Spleen (tissue), 11 donors: ENCODE data around the gene PPM1N. TPM values are rescaled to one million over a fixed set of nuclear protein-coding genes. Genes with fewer than 3 reads are reported as not detected.

Source experiments
- DNase-seq: peaks from one replicate; pipeline ENCODE4 v3.0.0-alpha.2; 2020
- H3K27ac ChIP-seq, 8 donors: fragments of 200-600 bp; sonication (generic) in 7 of 8; 1 replicate in 4 of 8; 2 replicates in 4 of 8; pipeline versions ENCODE4 v1.5.0 to v1.8.0; 2016 to 2021; ENCODE audit warnings: inconsistent platforms in 4 of 8, mild to moderate bottlenecking in 4 of 8, moderate library complexity in 1 of 8
- H3K27me3 ChIP-seq, 7 donors: fragments of 200-600 bp; sonication (generic) in 6 of 7; replicated peaks in 1 of 7; 1 replicate in 4 of 7; 2 replicates in 3 of 7; pipeline versions ENCODE4 v1.5.0 to v1.8.0; 2016 to 2021; ENCODE audit warnings: inconsistent platforms in 3 of 7, mild to moderate bottlenecking in 1 of 7
- H3K36me3 ChIP-seq, 6 donors: fragments of 200-600 bp; sonication (generic) in 5 of 6; 1 replicate in 4 of 6; 2 replicates in 2 of 6; pipeline versions ENCODE4 v1.5.0 to v1.8.0; 2016 to 2021; ENCODE audit warnings: inconsistent platforms in 2 of 6
- H3K4me1 ChIP-seq, 6 donors: fragments of 200-600 bp; sonication (generic) in 5 of 6; 1 replicate in 3 of 6; 2 replicates in 3 of 6; pipeline versions ENCODE4 v1.5.0 to v1.8.0; 2016 to 2021; ENCODE audit warnings: inconsistent platforms in 3 of 6
- H3K4me3 ChIP-seq, 8 donors: fragments of 200-600 bp; sonication (generic) in 7 of 8; 1 replicate in 4 of 8; 2 replicates in 4 of 8; pipeline versions ENCODE4 v1.5.0 to v1.8.0; 2016 to 2021; ENCODE audit warnings: inconsistent platforms in 4 of 8, mild to moderate bottlenecking in 4 of 8, moderate library complexity in 2 of 8
- H3K9me3 ChIP-seq, 8 donors: fragments of 200-600 bp; sonication (generic) in 7 of 8; 1 replicate in 4 of 8; 2 replicates in 4 of 8; pipeline versions ENCODE4 v1.5.0 to v1.8.0; 2016 to 2021; ENCODE audit warnings: inconsistent platforms in 4 of 8
- POLR2A ChIP-seq, 3 donors: fragments of 450-650 bp; IDR thresholded peaks; one replicate each; pipeline ENCODE4 v1.5.1; 2017; ENCODE audit warnings: antibody characterized with exemption in 3 of 3, mild to moderate bottlenecking in 1 of 3
- POLR2AphosphoS5 ChIP-seq, 3 donors: sonication (generic); formaldehyde crosslinking; IDR thresholded peaks; one replicate each; pipeline ENCODE4 v1.5.1; 2017; ENCODE audit warnings: antibody characterized with exemption in 3 of 3
- WGBS, 5 donors: extraction: QIAGEN DNeasy Blood & Tissue Kit in 3 of 5; methylation state at CpG; one replicate each; pipeline versions ENCODE4 v1.1.5 to v1.1.7; 2013 to 2018; 5-methylcytosine and 5-hydroxymethylcytosine counted together
- intact Hi-C: fragments of 100-400 bp; cut with DNase I; formaldehyde crosslinking; loops from one replicate; pipeline ENCODE4 v1.15.0; 2023; ENCODE audit warnings: low total_unique reads
- polyA plus RNA-seq, 3 donors: library from polyadenylated mRNA; stranded (reverse); fragments of 200-250 nt; gene quantifications; one replicate each; pipeline ENCODE4 v1.2.1, GENCODE V29; 2013
- total RNA-seq, 7 donors: library from RNA; depleted of rRNA in 3 of 7; stranded (reverse); fragments of >200 nt in 3 of 7; fragmentation: NEBNext Ultra II Directional in 4 of 7; extraction: Animal tissue kit (Norgen Biotek cat#: 25700) in 4 of 7; gene quantifications; one replicate each; pipeline versions ENCODE4 v1.1.0 to v1.2.1, GENCODE V29; 2016 to 2021
- TF ChIP-seq, protein P1 (sequence below), 11 experiments: fragments of 200-600 bp in 7 of 11; fragments of 450-650 bp in 4 of 11; sonication (generic) in 4 of 11; IDR thresholded peaks in 8 of 11; conservative IDR thresholded peaks in 3 of 11; 1 replicate in 7 of 11; 2 replicates in 4 of 11; pipeline versions ENCODE4 v1.4.0 to v1.8.0; 2016 to 2021; ENCODE audit warnings: antibody characterized with exemption in 11 of 11, inconsistent platforms in 4 of 11, mild to moderate bottlenecking in 1 of 11
- donor health status: healthy with polysubstance abuse.
- donor health status: DM: no; HTN: no; CAD: no; lungs with moderate emphysema.
- donor health status: DM: no; HTN: no; CAD: no.
- donor health status: Bipolar disorder and iron deficiency.
- donor health status: healthy.
- donor health status: DM: no; HTN: no; CAD: no.
- donor health status: DM: yes; HTN: yes; CAD: no.

Gene PPM1N
- total and polyA plus RNA-seq, 10 donors: 6.3 to 21.4 (median 9.7) TPM

DNA sequence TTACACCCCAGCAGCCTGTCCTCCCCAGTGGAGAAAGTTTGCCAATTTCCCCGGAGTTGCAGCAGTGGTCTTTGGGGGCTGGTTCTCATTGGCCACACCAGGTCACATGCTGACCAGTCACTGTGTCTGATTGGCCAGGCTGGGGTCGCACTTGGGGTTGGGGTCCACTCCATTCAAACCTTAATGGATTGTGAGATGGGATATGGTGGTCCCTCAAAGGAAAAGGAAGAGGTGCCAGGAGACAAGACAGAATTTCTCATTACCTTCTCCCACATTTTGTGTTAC, 3.4 kb downstream of the PPM1N start:
- intact Hi-C loops: no loop called here
- peaks cover 0 to 37% (median 18%) of the 10 kb centered on the region in 7 donors for H3K27me3 ChIP-seq
- TF ChIP-seq POLR2AphosphoS5 (IDR thresholded peaks at IDR 0.05) (no peak), POLR2A (IDR thresholded peaks at IDR 0.05) (no peak)
- TF ChIP-seq, protein P1, sequence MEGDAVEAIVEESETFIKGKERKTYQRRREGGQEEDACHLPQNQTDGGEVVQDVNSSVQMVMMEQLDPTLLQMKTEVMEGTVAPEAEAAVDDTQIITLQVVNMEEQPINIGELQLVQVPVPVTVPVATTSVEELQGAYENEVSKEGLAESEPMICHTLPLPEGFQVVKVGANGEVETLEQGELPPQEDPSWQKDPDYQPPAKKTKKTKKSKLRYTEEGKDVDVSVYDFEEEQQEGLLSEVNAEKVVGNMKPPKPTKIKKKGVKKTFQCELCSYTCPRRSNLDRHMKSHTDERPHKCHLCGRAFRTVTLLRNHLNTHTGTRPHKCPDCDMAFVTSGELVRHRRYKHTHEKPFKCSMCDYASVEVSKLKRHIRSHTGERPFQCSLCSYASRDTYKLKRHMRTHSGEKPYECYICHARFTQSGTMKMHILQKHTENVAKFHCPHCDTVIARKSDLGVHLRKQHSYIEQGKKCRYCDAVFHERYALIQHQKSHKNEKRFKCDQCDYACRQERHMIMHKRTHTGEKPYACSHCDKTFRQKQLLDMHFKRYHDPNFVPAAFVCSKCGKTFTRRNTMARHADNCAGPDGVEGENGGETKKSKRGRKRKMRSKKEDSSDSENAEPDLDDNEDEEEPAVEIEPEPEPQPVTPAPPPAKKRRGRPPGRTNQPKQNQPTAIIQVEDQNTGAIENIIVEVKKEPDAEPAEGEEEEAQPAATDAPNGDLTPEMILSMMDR (IDR thresholded peaks at IDR 0.05 in 8 of 11, conservative IDR thresholded peaks at IDR 0.05 in 3 of 11): no peak
- no peak for DNase-seq
- H3K4me3 ChIP-seq: no peak overlapping the region
- H3K36me3 ChIP-seq: no peaks in the 10 kb centered on the region
- WGBS, 5 donors: 73 to 83% (median 76%) methylated on average over 2 of the region's 2 CpGs
- peaks cover 22 to 82% (median 47%) of the 10 kb centered on the region in 6 donors for H3K4me1 ChIP-seq
- no peaks in the 10 kb centered on the region for H3K9me3 ChIP-seq
- peak overlapping the region in 7 of 8 donors; percentile 32 to 86 (median 56) for H3K27ac ChIP-seq

DNA sequence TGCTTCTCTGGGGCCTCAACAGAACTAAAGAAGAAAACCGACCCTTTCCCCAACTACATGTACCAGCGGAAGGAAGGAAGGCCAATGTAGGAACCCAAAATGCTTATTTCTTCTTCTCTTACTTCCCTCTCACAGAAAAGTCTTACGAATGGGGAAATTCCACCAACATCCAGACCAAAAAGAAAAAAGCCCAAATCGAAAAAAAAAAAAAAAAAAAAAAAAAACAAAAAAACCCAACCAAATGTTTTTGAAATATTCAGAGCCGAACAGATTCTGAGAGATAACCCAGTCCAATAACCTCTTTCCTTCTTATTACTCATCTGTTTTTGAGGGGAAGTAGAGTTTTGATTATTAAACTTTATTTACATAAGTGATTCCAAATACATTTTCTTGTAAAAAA, 3.9 kb downstream of the PPM1N start:
- no peak for DNase-seq
- H3K9me3 ChIP-seq: no peaks in the 10 kb centered on the region
- H3K36me3 ChIP-seq: no peaks in the 10 kb centered on the region
- peaks cover 0 to 37% (median 17%) of the 10 kb centered on the region in 7 donors for H3K27me3 ChIP-seq
- 32 to 57% (median 45%) methylated on average over 5 of the region's 5 CpGs for WGBS, 5 donors
- H3K27ac ChIP-seq: peak overlapping the region in 7 of 8 donors; percentile 32 to 86 (median 56)
- peaks cover 22 to 79% (median 46%) of the 10 kb centered on the region in 6 donors for H3K4me1 ChIP-seq
- intact Hi-C loops: no loop called here
- TF ChIP-seq, protein P1 (IDR thresholded peaks at IDR 0.05 in 8 of 11, conservative IDR thresholded peaks at IDR 0.05 in 3 of 11): no peak
- TF ChIP-seq POLR2A (IDR thresholded peaks at IDR 0.05): no peak
- TF ChIP-seq POLR2AphosphoS5 (IDR thresholded peaks at IDR 0.05): no peak
- H3K4me3 ChIP-seq: no peak overlapping the region

DNA sequence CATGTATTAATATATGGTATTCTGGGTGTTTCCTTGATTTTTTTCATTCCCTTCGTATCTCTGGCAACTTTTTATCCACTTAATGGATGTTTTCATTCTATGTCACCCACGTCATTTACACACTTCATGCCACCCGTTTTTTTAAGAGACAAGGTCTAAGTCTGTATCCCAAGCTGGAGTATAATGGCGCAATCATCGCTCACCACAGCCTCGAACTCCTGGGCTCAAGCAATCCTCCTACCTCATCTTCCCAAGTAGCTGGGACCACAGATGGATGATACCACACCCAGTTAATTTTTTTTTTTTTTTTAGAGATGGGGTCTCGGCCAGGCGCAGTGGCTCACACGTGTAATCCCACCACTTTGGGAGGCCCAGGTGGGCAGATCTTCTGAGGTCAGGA, 5.7 kb downstream of the PPM1N start:
- 78 to 95% (median 85%) methylated on average over 9 of the region's 9 CpGs for WGBS, 5 donors
- no peaks in the 10 kb centered on the region for H3K9me3 ChIP-seq
- H3K4me1 ChIP-seq: peaks cover 11 to 65% (median 28%) of the 10 kb centered on the region in 6 donors
- DNase-seq: no peak
- peak overlapping the region in 1 of 8 donors; percentile 86 for H3K27ac ChIP-seq
- H3K36me3 ChIP-seq: no peaks in the 10 kb centered on the region
- TF ChIP-seq, protein P1 (IDR thresholded peaks at IDR 0.05 in 8 of 11, conservative IDR thresholded peaks at IDR 0.05 in 3 of 11): no peak
- TF ChIP-seq POLR2AphosphoS5 (IDR thresholded peaks at IDR 0.05): no peak
- no peak for TF ChIP-seq POLR2A (IDR thresholded peaks at IDR 0.05)
- no peak overlapping the region for H3K4me3 ChIP-seq
- intact Hi-C loops: no loop called here
- H3K27me3 ChIP-seq: peaks cover 0 to 19% (median 7%) of the 10 kb centered on the region in 7 donors

DNA sequence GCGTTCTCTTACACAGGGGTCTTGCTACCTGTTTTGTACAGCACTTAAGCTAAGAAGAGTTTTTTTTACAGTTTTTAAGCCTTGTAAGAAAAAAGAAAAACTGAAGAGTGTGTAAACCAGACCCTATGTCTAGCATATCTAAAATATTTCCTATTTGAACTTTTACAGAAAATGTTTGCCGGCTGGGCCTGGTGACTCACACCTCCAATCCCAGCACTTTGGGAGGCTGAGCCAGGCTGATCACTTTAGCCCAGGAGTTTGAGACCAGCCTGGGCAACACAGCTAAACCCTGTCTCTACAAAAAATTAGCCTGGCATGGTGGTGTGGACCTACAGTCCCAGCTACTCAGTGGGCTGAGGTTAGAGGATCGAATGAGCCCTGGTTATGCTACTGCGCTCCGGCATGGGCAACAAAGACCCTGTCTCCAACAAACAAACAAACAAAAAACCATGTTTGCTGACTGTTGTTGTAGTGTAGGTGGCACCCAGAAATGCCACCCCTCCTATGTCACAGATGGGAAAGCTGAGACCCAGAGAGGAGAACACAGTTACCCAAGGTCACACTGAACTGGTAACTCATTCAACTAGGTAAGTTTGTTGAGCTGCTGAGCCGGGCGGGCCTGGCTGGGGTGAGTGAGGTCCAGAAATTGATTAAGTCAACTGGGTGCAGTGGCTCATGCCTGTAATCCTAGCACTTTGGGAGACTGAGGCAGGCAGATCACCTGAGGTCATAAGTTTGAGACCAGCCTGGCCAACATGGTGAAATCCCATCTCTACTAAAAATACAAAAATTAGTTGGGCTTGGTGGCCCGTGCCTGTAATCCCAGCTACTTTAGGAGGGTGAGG, 7.1 kb downstream of the PPM1N start:
- Histone ChIP-seq H3K9me3 (no peaks in the 10 kb centered on the region), H3K4me3 (peak overlapping the region in 1 of 8 donors; percentile 99), H3K4me1 (peaks cover 17 to 65% (median 27%) of the 10 kb centered on the region in 6 donors), H3K36me3 (peaks cover 0 to 4% (median 0%) of the 10 kb centered on the region in 6 donors), H3K27me3 (peaks cover 0 to 5% (median 0%) of the 10 kb centered on the region in 7 donors), H3K27ac (peak overlapping the region; percentile 96 to 100 (median 97))
- WGBS, 5 donors: 85 to 95% (median 90%) methylated on average over 8 of the region's 8 CpGs
- DNase-seq: no peak
- TF ChIP-seq, protein P1 (IDR thresholded peaks at IDR 0.05 in 8 of 11, conservative IDR thresholded peaks at IDR 0.05 in 3 of 11): no peak
- TF ChIP-seq POLR2AphosphoS5 (IDR thresholded peaks at IDR 0.05) (no peak), POLR2A (IDR thresholded peaks at IDR 0.05) (no peak)
- intact Hi-C loops: no loop called here
